Transverse colon (tissue), 4 donors: ENCODE results near the gene CACNA1I.

ENCODE experiments used
- CTCF ChIP-seq, 5 experiments: fragments of 200-600 bp in 3 of 5; fragments of 450-650 bp in 2 of 5; sonication (generic) in 3 of 5; IDR thresholded peaks; 1 replicate in 2 of 5; 2 replicates in 3 of 5; pipeline ENCODE4 v1.5.1; 2016 to 2017; ENCODE audit warnings: antibody characterized with exemption in 5 of 5, inconsistent platforms in 3 of 5, mild to moderate bottlenecking in 2 of 5, moderate library complexity in 1 of 5
- EP300 ChIP-seq: sonication (generic); formaldehyde crosslinking; IDR thresholded peaks from one replicate; pipeline ENCODE4 v1.6.1; 2017; ENCODE audit warnings: antibody characterized with exemption, low read depth
- POLR2A ChIP-seq: fragments of 450-650 bp; IDR thresholded peaks from one replicate; pipeline ENCODE4 v1.6.1; 2016; ENCODE audit warnings: antibody characterized with exemption, mild to moderate bottlenecking, moderate library complexity
- POLR2AphosphoS5 ChIP-seq, 3 donors: sonication (generic); formaldehyde crosslinking; IDR thresholded peaks; one replicate each; pipeline ENCODE4 v1.6.1; 2016; ENCODE audit warnings: antibody characterized with exemption in 3 of 3

GRCh38 chr22:39546889-39547586, 23.5 kb upstream of the CACNA1I start:
- no peak for TF ChIP-seq CTCF (IDR thresholded peaks at IDR 0.05)
- TF ChIP-seq POLR2A, result no peak
- no peak for TF ChIP-seq POLR2AphosphoS5 (IDR thresholded peaks at IDR 0.05)
- TF ChIP-seq EP300, result no peak
